ENCODE measurements around the gene SCGB2B2. TPM values are rescaled to one million over a fixed set of nuclear protein-coding genes. Genes with fewer than 3 reads are reported as not detected.

SCGB2B2 gene
- 0.19 and 0.49 TPM in 2 replicates for total RNA-seq

GRCh38 chr19:34676697-34677385 lies at the start of gene SCGB2B2:
SCGB2B2 (minus strand) TSS chr19:34677159; CDS start chr19:34594563, 82,596 bp downstream.

GRCh38 chr19:34677386-34678084 lies 576 bp upstream of the SCGB2B2 start, which contains the start of gene ZNF302:
ZNF302 (plus strand) TSS chr19:34677678; CDS start chr19:34678805, 1,127 bp downstream.

Other genes with a start within 250 kb of the SCGB2B2 start
- gene UBA2, start 248.8 kb downstream of the SCGB2B2 start, total RNA-seq = 45.6 and 46.8 TPM in 2 replicates
- gene WTIP, start 195.4 kb downstream of the SCGB2B2 start, total RNA-seq = 19.1 and 24.3 TPM in 2 replicates
- gene ZNF302, start 519 bp upstream of the SCGB2B2 start, total RNA-seq = 16.2 and 23.5 TPM in 2 replicates
- gene ZNF181, start 57.1 kb upstream of the SCGB2B2 start, total RNA-seq = 12.0 and 17.2 TPM in 2 replicates
- 6.2 and 8.4 TPM in 2 replicates for gene ZNF599, start 96.1 kb upstream of the SCGB2B2 start, total RNA-seq
- gene ZNF30, start 249.7 kb upstream of the SCGB2B2 start, total RNA-seq = 1.6 and 2.5 TPM in 2 replicates